Astrocyte (in vitro differentiated cells and primary cell): Measurements from ENCODE around the gene PRDM10. TPM values are rescaled to one million over a fixed set of nuclear protein-coding genes. Genes with fewer than 3 reads are reported as not detected.
"Not testable (repeated sequence)": the region's sequence is repeated elsewhere in the genome, so short reads cannot be mapped to it uniquely, and the experiment has no call there.

Experiments
- DNase-seq: peaks from one replicate; pipeline ENCODE4 v3.0.0-alpha.2; 2010; ENCODE audit warnings: low read depth
- FAIRE-seq: peaks from 2 replicates; lab custom pipeline; 2011; peaks lifted over from hg19 to GRCh38; lab: Jason Lieb, UNC
- H2AFZ ChIP-seq: 2 replicates; pipeline ENCODE4 v1.6.0; 2012; ENCODE audit warnings: low read depth, low read length, inconsistent platforms
- H3K27ac ChIP-seq: 2 replicates; pipeline ENCODE4 v1.5.1; 2011; ENCODE audit warnings: low read depth, low read length, inconsistent platforms
- H3K27me3 ChIP-seq: 2 replicates; pipeline ENCODE4 v1.6.0; 2011; ENCODE audit warnings: low read length, inconsistent platforms; ENCODE audit not compliant: insufficient read depth
- H3K36me3 ChIP-seq: 2 replicates; pipeline ENCODE4 v1.5.1; 2011; ENCODE audit warnings: low read length, inconsistent platforms; ENCODE audit not compliant: insufficient read depth
- H3K4me1 ChIP-seq: 2 replicates; pipeline ENCODE4 v1.5.1; 2011; ENCODE audit warnings: low read length, inconsistent platforms; ENCODE audit not compliant: insufficient read depth
- H3K4me2 ChIP-seq: 2 replicates; pipeline ENCODE4 v1.6.0; 2012; ENCODE audit warnings: low read length, inconsistent platforms
- H3K4me3 ChIP-seq: 2 replicates; pipeline ENCODE4 v1.5.1; 2011; ENCODE audit warnings: low read depth, mild to moderate bottlenecking, low read length, inconsistent platforms; ENCODE audit not compliant: insufficient read depth
- H3K79me2 ChIP-seq: 2 replicates; pipeline ENCODE4 v1.6.0; 2012; ENCODE audit warnings: mild to moderate bottlenecking, low read length, inconsistent platforms; ENCODE audit not compliant: insufficient read depth
- H3K9ac ChIP-seq: 2 replicates; pipeline ENCODE4 v1.6.0; 2012; ENCODE audit warnings: mild to moderate bottlenecking, low read length, inconsistent platforms
- H3K9me3 ChIP-seq: 2 replicates; pipeline ENCODE4 v1.5.1; 2012; ENCODE audit warnings: low read depth, mild to moderate bottlenecking, low read length, inconsistent platforms; ENCODE audit not compliant: insufficient read depth
- H4K20me1 ChIP-seq: 2 replicates; pipeline ENCODE4 v1.6.0; 2012; ENCODE audit warnings: low read length, inconsistent platforms; ENCODE audit not compliant: insufficient read depth
- H3K27ac Mint-ChIP-seq: one replicate; pipeline ENCODE4 v1.8.0; 2021; ENCODE audit warnings: mild to moderate bottlenecking, mixed read lengths; ENCODE audit not compliant: unreplicated experiment
- H3K27me3 Mint-ChIP-seq: one replicate; pipeline ENCODE4 v1.8.0; 2021; ENCODE audit warnings: low read depth, mixed read lengths; ENCODE audit not compliant: unreplicated experiment
- H3K36me3 Mint-ChIP-seq: one replicate; pipeline ENCODE4 v1.8.0; 2021; ENCODE audit warnings: low read depth, mixed read lengths; ENCODE audit not compliant: unreplicated experiment
- H3K4me1 Mint-ChIP-seq: one replicate; pipeline ENCODE4 v1.8.0; 2021; ENCODE audit warnings: low read depth, mixed read lengths; ENCODE audit not compliant: unreplicated experiment
- H3K4me3 Mint-ChIP-seq: one replicate; pipeline ENCODE4 v1.8.0; 2021; ENCODE audit warnings: mild to moderate bottlenecking, moderate library complexity, mixed read lengths; ENCODE audit not compliant: unreplicated experiment
- H3K9me3 Mint-ChIP-seq: one replicate; pipeline ENCODE4 v1.8.0; 2021; ENCODE audit warnings: mild to moderate bottlenecking, mixed read lengths; ENCODE audit not compliant: unreplicated experiment
- CTCF ChIP-seq: IDR thresholded peaks from 2 replicates; pipeline ENCODE4 v1.5.1; 2011; ENCODE audit warnings: low read depth, mild to moderate bottlenecking, inconsistent platforms, low read length, moderate library complexity; ENCODE audit not compliant: insufficient read depth
- EZH2 ChIP-seq: IDR thresholded peaks from 2 replicates; pipeline ENCODE4 v1.6.1; 2012; ENCODE audit warnings: mild to moderate bottlenecking, low read length, inconsistent platforms; ENCODE audit not compliant: insufficient read depth
- total RNA-seq: library from RNA; stranded (reverse); gene quantifications from 2 replicates; pipeline ENCODE4 v1.2.1, GENCODE V29; 2021

The PRDM10 gene
- total RNA-seq, 1 donor from 2014 or later, result 10.1 TPM

DNA sequence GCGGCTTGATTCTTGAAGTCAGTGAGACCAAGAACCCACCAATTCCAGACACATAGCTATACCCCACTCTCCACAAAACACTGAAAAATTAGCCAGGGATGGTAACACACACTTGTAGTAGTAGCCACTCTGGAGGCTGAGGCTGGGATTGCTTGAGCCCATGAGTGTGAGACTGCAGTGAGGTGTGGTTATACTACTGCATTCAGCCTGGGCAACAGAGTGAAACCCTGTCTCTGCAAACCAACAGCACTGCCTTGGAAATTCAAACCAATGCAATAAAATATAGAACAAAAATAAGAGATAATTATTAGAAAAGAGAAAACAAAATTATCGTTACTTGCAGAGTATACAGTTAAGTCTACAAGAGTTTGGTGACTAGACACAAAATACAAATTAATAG is 20.2 kb upstream of the PRDM10 start:
- H3K36me3 ChIP-seq, result no peaks in the 10 kb centered on the region
- DNase-seq (no peak), FAIRE-seq (no peak)
- H3K27me3 Mint-ChIP-seq, result no peaks in the 10 kb centered on the region
- H2AFZ ChIP-seq, result no peak overlapping the region
- H3K9ac ChIP-seq, result no peak overlapping the region
- H3K27ac Mint-ChIP-seq, result peak overlapping the region; percentile 43
- H3K4me1 ChIP-seq, result peaks cover 11% of the 10 kb centered on the region
- no peaks in the 10 kb centered on the region for H3K36me3 Mint-ChIP-seq
- no peak for TF ChIP-seq EZH2
- TF ChIP-seq CTCF, result no peak
- no peaks in the 10 kb centered on the region for H3K79me2 ChIP-seq
- H3K9me3 ChIP-seq, result no peaks in the 10 kb centered on the region
- no peak overlapping the region for H3K4me3 ChIP-seq
- H4K20me1 ChIP-seq, result no peaks in the 10 kb centered on the region
- H3K27me3 ChIP-seq, result no peaks in the 10 kb centered on the region
- H3K9me3 Mint-ChIP-seq, result no peaks in the 10 kb centered on the region
- no peak overlapping the region for H3K4me3 Mint-ChIP-seq
- peaks cover 30% of the 10 kb centered on the region for H3K4me1 Mint-ChIP-seq
- no peak overlapping the region for H3K4me2 ChIP-seq
- H3K27ac ChIP-seq, result no peak overlapping the region

- not testable (repeated sequence) for H3K9ac ChIP-seq, H2AFZ ChIP-seq, DNase-seq, H3K4me3 ChIP-seq, H3K9me3 ChIP-seq, H3K4me2 ChIP-seq, H3K36me3 ChIP-seq, H3K79me2 ChIP-seq, H4K20me1 ChIP-seq, FAIRE-seq, H3K4me3 Mint-ChIP-seq, H3K9me3 Mint-ChIP-seq, H3K27me3 ChIP-seq, H3K36me3 Mint-ChIP-seq, H3K27ac ChIP-seq, H3K27ac Mint-ChIP-seq, H3K27me3 Mint-ChIP-seq
- H3K4me1 Mint-ChIP-seq, result peaks cover 30% of the 10 kb centered on the region
- peaks cover 11% of the 10 kb centered on the region for H3K4me1 ChIP-seq
Measured at GRCh38 chr11:130021606-130022005, 19.0 kb upstream of the PRDM10 start.

DNA sequence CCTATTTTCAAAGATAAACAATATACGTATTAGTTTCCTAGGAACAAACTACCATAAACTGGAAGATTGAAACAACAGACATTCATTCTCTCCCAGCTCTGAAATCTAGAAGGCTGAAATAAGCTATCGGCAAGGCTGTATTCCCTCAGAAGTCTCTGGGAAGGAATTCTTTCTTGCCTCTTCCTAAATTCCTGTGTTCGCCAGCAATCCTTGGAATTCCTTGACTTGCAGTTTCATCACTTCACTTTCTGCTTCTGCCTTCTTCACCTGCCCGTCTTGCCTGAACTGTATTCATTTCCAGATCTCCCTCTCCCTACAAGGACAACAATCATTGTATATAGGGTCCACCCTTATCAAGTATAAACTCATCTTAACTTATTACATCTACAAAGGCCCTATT is 17.7 kb upstream of the PRDM10 start:
- Histone ChIP-seq H4K20me1 (no peaks in the 10 kb centered on the region), H2AFZ (no peak overlapping the region), H3K9me3 (no peaks in the 10 kb centered on the region), H3K79me2 (no peaks in the 10 kb centered on the region), H3K27me3 (no peaks in the 10 kb centered on the region), H3K27ac (no peak overlapping the region), H3K4me3 (no peak overlapping the region), H3K9ac (no peak overlapping the region), H3K4me2 (no peak overlapping the region), H3K36me3 (no peaks in the 10 kb centered on the region), H3K4me1 (peaks cover 11% of the 10 kb centered on the region)
- no peak for FAIRE-seq
- Mint-ChIP-seq H3K36me3 (no peaks in the 10 kb centered on the region), H3K9me3 (no peaks in the 10 kb centered on the region), H3K4me3 (peak overlapping the region; percentile 25), H3K27ac (peak overlapping the region; percentile 91), H3K27me3 (no peaks in the 10 kb centered on the region), H3K4me1 (peaks cover 30% of the 10 kb centered on the region)
- peak; percentile 43 for DNase-seq
- TF ChIP-seq CTCF, result no peak
- no peak for TF ChIP-seq EZH2

DNA sequence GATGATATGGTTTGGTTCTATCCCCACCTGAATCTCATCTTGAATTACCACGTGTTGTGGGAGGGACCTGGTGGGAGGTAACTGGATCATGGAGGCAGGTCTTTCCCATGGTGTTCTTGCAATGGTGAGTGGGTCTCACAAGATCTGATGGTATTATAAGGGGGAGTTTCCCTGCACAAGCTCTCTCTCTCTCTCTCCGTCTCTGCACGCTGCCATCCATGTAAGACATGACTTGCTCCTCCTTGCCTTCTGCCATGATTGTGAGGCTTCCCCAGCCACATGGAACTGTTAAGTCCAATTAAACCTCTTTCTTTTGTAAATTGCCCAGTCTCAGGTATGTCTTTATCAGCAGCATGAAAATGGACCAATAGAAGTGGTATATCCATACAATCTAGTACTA is 13.2 kb upstream of the PRDM10 start:
- not testable (repeated sequence) for FAIRE-seq, DNase-seq, H3K79me2 ChIP-seq, H3K36me3 Mint-ChIP-seq, H4K20me1 ChIP-seq, H3K4me1 ChIP-seq, H3K9ac ChIP-seq, H3K27ac Mint-ChIP-seq, H3K4me3 Mint-ChIP-seq, H3K9me3 ChIP-seq, H3K4me3 ChIP-seq, H3K9me3 Mint-ChIP-seq, H2AFZ ChIP-seq, H3K27me3 Mint-ChIP-seq, H3K27me3 ChIP-seq, H3K27ac ChIP-seq, H3K36me3 ChIP-seq, H3K4me2 ChIP-seq
- peaks cover 10% of the 10 kb centered on the region for H3K4me1 Mint-ChIP-seq
